ENCODE data around the gene ADAMTS20. TPM values are rescaled to one million over a fixed set of nuclear protein-coding genes. Genes with fewer than 3 reads are reported as not detected.

The ADAMTS20 gene
- total RNA-seq, 1 experiment from 2014 or later: 1.6 TPM

DNA sequence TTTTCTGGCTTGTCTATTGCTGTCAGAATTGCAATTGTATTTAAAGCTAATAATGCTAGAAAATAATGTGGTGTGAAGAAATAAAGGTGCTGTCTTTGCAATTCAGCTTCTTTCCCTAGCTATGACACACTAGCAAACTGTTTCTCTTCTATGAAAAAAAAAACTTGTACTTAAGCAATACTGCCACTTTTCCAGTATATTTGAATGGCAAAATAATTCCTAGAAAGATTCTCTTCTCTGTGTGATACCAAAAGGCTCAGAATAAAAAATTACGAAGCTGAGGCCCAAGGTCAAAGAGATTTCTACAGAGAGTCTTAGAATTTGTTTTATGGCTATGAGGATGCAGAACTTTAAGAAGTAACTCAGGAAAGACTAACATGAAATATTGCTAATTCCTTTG is 235.5 kb downstream of the ADAMTS20 start:
- Histone ChIP-seq H3K27ac (ENCODE audit: low read length) (no peak overlapping the region), H3K27me3 (ENCODE audit: low read length) (no peaks in the 10 kb centered on the region), H3K4me3 (ENCODE audit: low read length) (no peak overlapping the region), H3K79me2 (ENCODE audit: low read length) (no peaks in the 10 kb centered on the region), H3K9me2 (replicated peaks; ENCODE audit: low read length) (no peaks in the 10 kb centered on the region), H3K36me3 (ENCODE audit: low read depth, low read length) (no peaks in the 10 kb centered on the region), H3K9me3 (ENCODE audit: low read length) (no peaks in the 10 kb centered on the region), H4K20me1 (ENCODE audit: low read length) (no peaks in the 10 kb centered on the region), H3K4me2 (ENCODE audit: low read length) (no peak overlapping the region), H3K4me1 (ENCODE audit: insufficient read depth, low read length) (no peaks in the 10 kb centered on the region), H2AFZ (ENCODE audit: low read length) (no peak overlapping the region), H3K9ac (ENCODE audit: low read length) (no peak overlapping the region), H3F3A (ENCODE audit: low read length, unreplicated experiment) (no peaks in the 10 kb centered on the region)
- no TSS peak for BruUV-seq (replicated peaks)
- ATAC-seq (no peak), DNase-seq (no peak)
- ChIA-PET POLR2A (ENCODE audit: unreplicated experiment) (interaction anchor here (0.6 kb wide), 1 partner anchor 831 kb away, joined by 8 read pairs; no protein-coding TSS in a partner anchor), CTCF (no interaction called here)
- intact Hi-C loops (cut with micrococcal nuclease): no loop called here
- TF ChIP-seq, protein P1, sequence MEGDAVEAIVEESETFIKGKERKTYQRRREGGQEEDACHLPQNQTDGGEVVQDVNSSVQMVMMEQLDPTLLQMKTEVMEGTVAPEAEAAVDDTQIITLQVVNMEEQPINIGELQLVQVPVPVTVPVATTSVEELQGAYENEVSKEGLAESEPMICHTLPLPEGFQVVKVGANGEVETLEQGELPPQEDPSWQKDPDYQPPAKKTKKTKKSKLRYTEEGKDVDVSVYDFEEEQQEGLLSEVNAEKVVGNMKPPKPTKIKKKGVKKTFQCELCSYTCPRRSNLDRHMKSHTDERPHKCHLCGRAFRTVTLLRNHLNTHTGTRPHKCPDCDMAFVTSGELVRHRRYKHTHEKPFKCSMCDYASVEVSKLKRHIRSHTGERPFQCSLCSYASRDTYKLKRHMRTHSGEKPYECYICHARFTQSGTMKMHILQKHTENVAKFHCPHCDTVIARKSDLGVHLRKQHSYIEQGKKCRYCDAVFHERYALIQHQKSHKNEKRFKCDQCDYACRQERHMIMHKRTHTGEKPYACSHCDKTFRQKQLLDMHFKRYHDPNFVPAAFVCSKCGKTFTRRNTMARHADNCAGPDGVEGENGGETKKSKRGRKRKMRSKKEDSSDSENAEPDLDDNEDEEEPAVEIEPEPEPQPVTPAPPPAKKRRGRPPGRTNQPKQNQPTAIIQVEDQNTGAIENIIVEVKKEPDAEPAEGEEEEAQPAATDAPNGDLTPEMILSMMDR (conservative IDR thresholded peaks at IDR 0.05; ENCODE audit: low read depth, low read length): no peak
- TF ChIP-seq EZH2phosphoT487 (IDR thresholded peaks at IDR 0.05; ENCODE audit: borderline replicate concordance, low read length): no peak
- TF ChIP-seq EZH2 (IDR thresholded peaks at IDR 0.05; ENCODE audit: low read length, unreplicated experiment): no peak

DNA sequence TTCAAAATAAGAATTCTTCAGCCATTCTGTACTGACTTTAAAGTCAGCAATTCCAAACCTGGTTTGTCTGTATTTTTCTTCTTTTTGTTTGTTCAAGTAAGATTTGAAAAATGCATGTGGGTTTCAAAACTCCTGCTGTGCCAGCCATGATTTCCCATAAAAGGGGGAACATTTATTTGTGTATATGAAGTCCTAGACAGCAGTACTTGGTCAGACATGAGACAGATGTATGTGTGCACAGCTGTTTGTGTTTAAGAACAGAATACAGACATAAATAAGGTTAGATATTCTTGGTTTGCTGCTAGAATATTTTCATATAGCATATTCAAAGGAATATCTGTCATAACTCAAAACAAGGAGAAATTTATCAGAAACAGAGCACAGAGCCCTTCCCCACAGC is 236.0 kb downstream of the ADAMTS20 start:
- intact Hi-C loops (cut with micrococcal nuclease): no loop called here
- Histone ChIP-seq H3K4me1 (ENCODE audit: insufficient read depth, low read length) (no peaks in the 10 kb centered on the region), H3K9ac (ENCODE audit: low read length) (no peak overlapping the region), H4K20me1 (ENCODE audit: low read length) (no peaks in the 10 kb centered on the region), H3F3A (ENCODE audit: low read length, unreplicated experiment) (no peaks in the 10 kb centered on the region), H3K4me3 (ENCODE audit: low read length) (no peak overlapping the region), H2AFZ (ENCODE audit: low read length) (no peak overlapping the region), H3K79me2 (ENCODE audit: low read length) (no peaks in the 10 kb centered on the region), H3K9me2 (replicated peaks; ENCODE audit: low read length) (no peaks in the 10 kb centered on the region), H3K36me3 (ENCODE audit: low read depth, low read length) (no peaks in the 10 kb centered on the region), H3K4me2 (ENCODE audit: low read length) (no peak overlapping the region), H3K9me3 (ENCODE audit: low read length) (no peaks in the 10 kb centered on the region), H3K27ac (ENCODE audit: low read length) (no peak overlapping the region), H3K27me3 (ENCODE audit: low read length) (no peaks in the 10 kb centered on the region)
- no peak for DNase-seq
- POLR2A ChIA-PET (ENCODE audit: unreplicated experiment): interaction anchor here (0.6 kb wide), 1 partner anchor 831 kb away, joined by 8 read pairs; no protein-coding TSS in a partner anchor
- TF ChIP-seq EZH2 (IDR thresholded peaks at IDR 0.05; ENCODE audit: low read length, unreplicated experiment) (no peak), EZH2phosphoT487 (IDR thresholded peaks at IDR 0.05; ENCODE audit: borderline replicate concordance, low read length) (no peak)
- TF ChIP-seq, protein P1 (conservative IDR thresholded peaks at IDR 0.05; ENCODE audit: low read depth, low read length): no peak
- CTCF ChIA-PET: no interaction called here
- no peak for ATAC-seq
- BruUV-seq (replicated peaks): no TSS peak

DNA sequence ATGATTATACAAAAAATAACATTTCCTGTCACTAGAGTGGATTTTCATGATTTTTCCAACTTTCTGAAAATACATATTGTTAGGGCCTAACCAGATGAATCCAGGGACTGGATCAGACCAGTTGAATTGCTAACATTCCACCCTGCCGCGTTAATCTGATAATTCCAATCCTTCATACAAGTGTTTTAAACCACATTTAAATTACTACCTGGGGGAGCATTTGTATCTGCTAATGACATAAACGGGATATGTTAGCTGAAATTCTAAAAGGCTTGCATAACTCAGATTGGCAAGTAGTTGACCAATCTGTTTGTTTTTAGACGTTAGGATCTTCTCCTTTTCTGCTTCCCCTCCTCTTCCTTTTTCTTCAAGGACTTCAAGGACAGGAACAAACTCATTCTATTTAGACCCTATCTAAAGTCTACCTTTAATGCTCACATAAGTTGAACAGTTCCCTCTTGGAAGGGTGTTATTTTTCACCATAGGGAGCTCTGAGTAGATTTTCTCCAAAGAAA is 239.0 kb downstream of the ADAMTS20 start:
- TF ChIP-seq, protein P1 (conservative IDR thresholded peaks at IDR 0.05; ENCODE audit: low read depth, low read length): no peak
- TF ChIP-seq EZH2 (IDR thresholded peaks at IDR 0.05; ENCODE audit: low read length, unreplicated experiment) (no peak), EZH2phosphoT487 (IDR thresholded peaks at IDR 0.05; ENCODE audit: borderline replicate concordance, low read length) (no peak)
- Histone ChIP-seq H3K27me3 (ENCODE audit: low read length) (no peaks in the 10 kb centered on the region), H3K27ac (ENCODE audit: low read length) (no peak overlapping the region), H3F3A (ENCODE audit: low read length, unreplicated experiment) (no peaks in the 10 kb centered on the region), H3K4me3 (ENCODE audit: low read length) (no peak overlapping the region), H3K79me2 (ENCODE audit: low read length) (no peaks in the 10 kb centered on the region), H3K4me1 (ENCODE audit: insufficient read depth, low read length) (no peaks in the 10 kb centered on the region), H3K9me2 (replicated peaks; ENCODE audit: low read length) (no peaks in the 10 kb centered on the region), H3K4me2 (ENCODE audit: low read length) (no peak overlapping the region), H4K20me1 (ENCODE audit: low read length) (no peaks in the 10 kb centered on the region), H3K9ac (ENCODE audit: low read length) (no peak overlapping the region), H2AFZ (ENCODE audit: low read length) (no peak overlapping the region), H3K36me3 (ENCODE audit: low read depth, low read length) (no peaks in the 10 kb centered on the region), H3K9me3 (ENCODE audit: low read length) (no peaks in the 10 kb centered on the region)
- ChIA-PET CTCF (no interaction called here), POLR2A (ENCODE audit: unreplicated experiment) (no interaction called here)
- ATAC-seq (no peak), DNase-seq (no peak)
- BruUV-seq (replicated peaks): no TSS peak
- intact Hi-C loops (cut with micrococcal nuclease): no loop called here

All from PC-3 (cell line).